HG02840 (cell line): ENCODE results near the gene AGO1.

Experiments
- ATAC-seq: cut with Tn5 transposase; IDR thresholded peaks from one replicate; pipeline ENCODE4 v1.9.1; 2021; ENCODE audit warnings: mild to moderate bottlenecking, moderate library complexity, moderate number of reproducible peaks; ENCODE audit not compliant: unreplicated experiment, low FRiP score

The AGO1 gene

GRCh38 chr1:35902671-35903070 is 19.7 kb downstream of the AGO1 start:
- no peak for ATAC-seq

GRCh38 chr1:35914717-35915116 is 31.7 kb downstream of the AGO1 start:
- no peak for ATAC-seq

GRCh38 chr1:35915693-35916092 is 32.7 kb downstream of the AGO1 start:
- no peak for ATAC-seq

DNA sequence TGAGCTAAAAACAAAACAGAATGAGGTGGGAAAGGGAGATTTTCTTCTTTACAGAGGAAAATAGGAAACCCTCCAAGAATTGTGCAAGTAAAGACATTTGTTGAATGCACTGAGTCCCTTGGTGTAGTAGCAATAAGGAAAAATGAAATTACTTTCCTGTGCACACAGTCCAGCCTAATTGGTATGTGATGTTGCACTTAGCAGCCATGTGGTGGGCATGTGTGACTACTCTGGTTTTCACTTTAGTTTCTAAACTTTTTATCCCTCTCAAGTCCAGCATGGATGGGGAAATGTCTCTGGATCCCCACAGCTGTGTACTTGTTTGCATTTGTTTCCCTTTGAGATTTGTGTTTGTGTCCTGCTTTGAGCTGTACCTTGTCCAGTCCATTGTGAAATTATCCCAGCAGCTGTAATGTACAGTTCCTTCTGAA is 40.8 kb downstream of the AGO1 start:
- no peak for ATAC-seq

DNA sequence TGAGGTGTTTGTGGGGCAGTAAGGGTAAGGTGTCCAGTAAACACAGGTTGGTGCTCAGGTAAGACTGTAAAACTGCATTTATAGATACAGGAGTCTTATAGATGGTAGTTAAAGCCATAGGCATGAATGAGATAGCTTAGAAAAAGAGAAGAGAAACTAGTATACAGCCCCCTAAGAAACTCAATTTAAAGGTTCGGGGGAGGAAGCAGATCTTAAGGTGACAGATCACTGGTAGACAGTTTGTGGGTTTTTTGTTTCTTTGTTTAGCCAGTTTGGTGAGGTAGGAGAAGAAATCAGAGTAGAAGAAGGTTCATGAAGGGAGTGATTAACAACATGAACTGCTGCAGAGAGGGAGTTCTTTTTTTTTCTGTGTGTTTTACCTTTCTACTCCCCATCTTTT is 41.8 kb downstream of the AGO1 start:
- ATAC-seq: no peak

DNA sequence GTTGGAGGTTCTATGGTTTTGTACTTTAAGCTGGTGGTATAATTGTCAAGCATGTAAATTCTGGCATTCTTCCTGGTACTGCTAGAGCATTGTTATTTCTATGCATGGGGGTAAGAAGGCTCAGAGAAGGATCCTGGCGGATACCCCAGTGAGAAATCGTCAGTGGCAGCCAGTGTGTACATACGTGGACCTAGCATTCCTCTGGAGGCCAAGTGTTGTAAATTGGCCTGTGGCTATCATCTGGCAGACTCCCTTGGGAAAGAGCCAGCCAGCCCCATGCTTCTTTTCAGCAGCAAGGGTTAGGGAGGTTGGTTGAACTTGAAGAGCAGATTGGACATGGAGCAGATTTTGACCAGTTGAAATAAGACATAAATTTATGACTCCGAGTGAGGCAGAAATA is 42.7 kb downstream of the AGO1 start:
- no peak for ATAC-seq

DNA sequence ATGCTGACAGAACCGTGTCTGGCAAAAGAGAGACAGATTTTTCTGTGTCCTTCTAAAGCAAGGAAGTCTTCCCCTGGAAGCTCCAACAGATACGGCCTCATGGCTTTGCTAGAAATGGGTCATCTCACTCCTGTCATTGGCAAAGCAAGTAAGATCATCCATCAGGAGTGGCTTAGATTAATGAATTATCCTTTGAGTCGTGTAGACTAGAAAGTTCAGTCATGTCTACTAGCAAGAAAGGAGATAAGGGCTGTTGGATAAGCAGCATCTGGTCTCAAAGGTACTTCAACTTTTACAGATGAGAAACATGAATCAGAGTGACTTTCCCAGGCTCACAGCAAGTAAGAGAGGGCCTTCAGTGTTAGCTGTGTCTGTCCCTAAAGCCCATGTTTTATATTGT is 44.5 kb downstream of the AGO1 start:
- no peak for ATAC-seq

GRCh38 chr1:35929730-35930592 is 47.0 kb downstream of the AGO1 start:
- no peak for ATAC-seq

- ATAC-seq: peak; percentile 82
These were observed 47.8 kb downstream of the AGO1 start, which contains the start of gene AGO3 for GRCh38 chr1:35930593-35931445. Gene AGO3, plus strand, starts transcription at chr1:35931105. Its CDS starts 322 bp downstream, at chr1:35931427.

- no peak for ATAC-seq
These were observed 48.6 kb downstream of the AGO1 start for GRCh38 chr1:35931446-35932157.

- ATAC-seq: no peak
These were observed 49.2 kb downstream of the AGO1 start for GRCh38 chr1:35932158-35932636.

DNA sequence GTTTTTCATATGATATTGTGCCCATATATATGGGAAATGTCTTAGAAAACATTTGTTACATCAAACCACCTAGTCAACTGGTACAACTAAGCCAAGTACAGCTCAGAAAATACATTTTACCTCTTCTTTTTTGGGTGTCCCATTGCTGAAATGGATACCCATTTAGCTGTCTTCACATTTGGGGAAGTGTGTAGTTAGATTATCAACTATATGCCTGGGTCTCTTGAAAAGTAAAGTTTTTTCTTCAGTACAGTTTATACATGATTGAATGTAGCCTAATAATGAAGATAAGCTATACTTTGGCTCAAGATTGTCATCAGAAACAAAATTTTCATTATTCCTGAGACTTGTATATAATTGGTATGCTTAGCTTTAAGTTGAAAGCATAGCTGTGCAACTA is 49.9 kb downstream of the AGO1 start:
- no peak for ATAC-seq

- ATAC-seq: no peak
These were observed 52.7 kb downstream of the AGO1 start for GRCh38 chr1:35935442-35936388.

DNA sequence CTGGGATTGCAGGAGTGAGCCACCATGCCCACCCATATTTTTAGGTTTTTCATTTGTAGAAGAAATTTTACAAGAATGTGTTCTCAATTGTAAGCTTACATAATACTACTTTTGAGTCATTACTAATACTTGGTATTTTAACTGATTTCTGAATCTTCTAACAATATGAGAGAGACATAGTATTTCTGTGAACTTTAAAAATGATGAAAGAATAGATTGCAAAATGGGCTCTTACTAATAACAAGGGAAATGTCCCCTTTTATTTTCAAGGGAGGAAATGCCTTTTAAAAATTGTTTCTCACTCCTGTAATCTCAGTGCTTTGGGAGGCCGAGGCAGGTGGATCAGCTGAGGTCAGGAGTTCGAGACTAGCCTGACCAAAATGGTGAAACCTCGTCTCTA is 53.8 kb downstream of the AGO1 start:
- no peak for ATAC-seq

DNA sequence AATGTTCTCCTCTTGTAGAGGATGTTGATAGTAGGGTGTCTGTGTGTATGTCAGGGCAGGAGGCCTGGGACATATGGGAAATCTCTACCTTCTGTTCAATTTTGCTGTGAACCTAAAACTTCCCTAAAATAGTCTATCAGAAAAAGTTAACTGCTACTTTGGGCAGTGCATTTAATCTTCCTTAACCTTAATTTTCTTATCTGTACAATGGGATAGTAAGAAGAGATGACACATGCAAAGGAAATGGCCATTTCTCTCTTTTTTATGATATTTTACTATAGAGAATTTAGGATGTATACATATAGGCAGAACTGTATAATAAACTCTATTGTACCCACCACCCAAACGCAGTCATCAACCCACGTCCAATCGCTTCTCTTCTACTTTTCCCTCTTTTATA is 56.5 kb downstream of the AGO1 start:
- ATAC-seq: no peak

GRCh38 chr1:35945327-35945726 is 62.3 kb downstream of the AGO1 start:
- ATAC-seq: no peak

DNA sequence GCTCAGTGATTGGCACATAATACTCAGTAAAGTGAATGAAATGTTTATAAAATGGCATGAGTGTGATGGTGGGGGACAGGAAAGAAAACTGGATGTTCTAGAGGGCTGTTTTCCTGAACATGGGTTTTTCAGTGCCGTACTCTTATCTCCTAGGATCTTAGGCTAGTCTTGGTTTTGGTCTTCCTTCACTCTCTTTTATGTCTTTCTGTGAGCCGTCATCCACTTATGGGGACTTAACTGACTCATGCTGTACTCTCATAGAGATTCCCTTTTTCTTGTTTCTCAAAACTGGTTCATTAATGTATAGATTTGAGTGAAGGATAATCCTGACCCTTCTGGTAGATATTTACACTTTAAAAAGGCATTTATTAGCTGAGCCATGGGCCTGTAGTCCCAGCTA is 64.5 kb downstream of the AGO1 start:
- no peak for ATAC-seq

DNA sequence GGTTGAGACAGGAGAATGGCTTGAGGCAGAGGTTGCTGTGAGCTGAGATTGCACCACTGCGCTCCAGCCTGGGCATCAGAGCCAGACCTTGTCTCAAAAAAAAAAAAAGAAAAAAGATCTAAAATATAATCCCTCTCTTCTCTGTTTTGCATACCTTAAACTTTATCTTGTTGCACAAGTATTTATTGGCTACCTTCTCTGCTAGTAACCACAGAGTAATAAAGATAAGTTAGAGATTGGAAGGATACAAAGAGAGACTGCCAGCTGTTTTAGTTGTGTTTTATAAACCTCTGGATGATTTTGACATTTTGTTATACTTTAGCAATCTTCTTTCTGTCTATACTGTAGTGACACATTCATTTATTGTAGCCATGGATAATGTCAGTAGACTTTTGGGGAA is 75.5 kb downstream of the AGO1 start:
- no peak for ATAC-seq

GRCh38 chr1:35959304-35959703 is 76.3 kb downstream of the AGO1 start:
- ATAC-seq: no peak

- no peak for ATAC-seq
These were observed 79.9 kb downstream of the AGO1 start for GRCh38 chr1:35962952-35963351.
